Dermis microvascular lymphatic vessel endothelial cell (primary cell): ENCODE results near the gene MEGF9. TPM values are rescaled to one million over a fixed set of nuclear protein-coding genes. Genes with fewer than 3 reads are reported as not detected.

ENCODE experiments used
- DNase-seq, 2 donors: peaks; one replicate each; pipeline versions ENCODE4 v3.0.0 to v3.0.0-alpha.2; 2010; ENCODE audit warnings: low read depth in 2 of 2
- total RNA-seq: library from RNA; depleted of rRNA; stranded (reverse); fragments of >200 nt; gene quantifications from 2 replicates; pipeline ENCODE4 v1.2.1, GENCODE V29; 2014

Gene MEGF9
- total RNA-seq, 1 donor from 2014 or later = 3.7 TPM

- DNase-seq = no peak
These were observed 87.8 kb downstream of the MEGF9 start for GRCh38 chr9:120626512-120626911.

GRCh38 chr9:120625222-120625621, 89.0 kb downstream of the MEGF9 start:
- no peak for DNase-seq

GRCh38 chr9:120622790-120623189, 91.5 kb downstream of the MEGF9 start:
- DNase-seq = no peak

GRCh38 chr9:120621941-120622340, 92.3 kb downstream of the MEGF9 start:
- no peak for DNase-seq

GRCh38 chr9:120619751-120620655, 94.3 kb downstream of the MEGF9 start:
- DNase-seq = peak; percentile 69 to 77

GRCh38 chr9:120616966-120617935, 97.0 kb downstream of the MEGF9 start:
- no peak for DNase-seq

- peak in 1 of 2 donors; percentile 14 for DNase-seq
These were observed 102.1 kb downstream of the MEGF9 start for GRCh38 chr9:120612218-120612617.

GRCh38 chr9:120611690-120612068, 102.6 kb downstream of the MEGF9 start:
- DNase-seq = no peak

GRCh38 chr9:120610975-120611689, 103.1 kb downstream of the MEGF9 start:
- DNase-seq = no peak

GRCh38 chr9:120609636-120610035, 104.6 kb downstream of the MEGF9 start:
- no peak for DNase-seq

- DNase-seq = peak in 1 of 2 donors; percentile 8
These were observed 105.8 kb downstream of the MEGF9 start for GRCh38 chr9:120608421-120608820.

- DNase-seq = no peak
These were observed 110.7 kb downstream of the MEGF9 start for GRCh38 chr9:120603591-120603990.

- no peak for DNase-seq
These were observed 111.3 kb downstream of the MEGF9 start for GRCh38 chr9:120603010-120603409.

- DNase-seq = no peak
These were observed 120.4 kb downstream of the MEGF9 start for GRCh38 chr9:120593955-120594277.

- DNase-seq = no peak
These were observed 120.9 kb downstream of the MEGF9 start for GRCh38 chr9:120593250-120593954.

- no peak for DNase-seq
These were observed 122.1 kb downstream of the MEGF9 start for GRCh38 chr9:120592210-120592609.

- no peak for DNase-seq
These were observed 126.9 kb downstream of the MEGF9 start for GRCh38 chr9:120587328-120587727.

- peak; percentile 95 to 97 for DNase-seq
These were observed 130.3 kb downstream of the MEGF9 start for GRCh38 chr9:120583958-120584369.

GRCh38 chr9:120580051-120580896, 134.0 kb downstream of the MEGF9 start, which contains the start of gene CDK5RAP2:
CDK5RAP2 (minus strand) TSS chr9:120580167; CDS start chr9:120579978, 189 bp downstream.
- peak; percentile 96 for DNase-seq
